B cell (primary cell): ENCODE results near the gene MAP2K3. TPM values are rescaled to one million over a fixed set of nuclear protein-coding genes. Genes with fewer than 3 reads are reported as not detected.

ENCODE experiments used
- ATAC-seq: fragments of 200-7000 bp; cut with Tn5 transposase; one replicate; pipeline ENCODE4 v1.10.0; 2021; ENCODE audit warnings: low read depth, mild to moderate bottlenecking, moderate number of reproducible peaks, moderate library complexity
- CTCF ChIA-PET: fragments of 350-600 bp; sonication (Branson Sonifier 250); formaldehyde crosslinking; loops from one replicate; lab custom pipeline; 2021; ENCODE audit warnings: antibody characterized with exemption, inconsistent platforms; lab: Charles Lee
- POLR2A ChIA-PET: fragments of 350-600 bp; sonication (Branson Sonifier 250); formaldehyde crosslinking; loops from one replicate; lab custom pipeline; 2021; ENCODE audit warnings: antibody characterized with exemption; lab: Charles Lee
- DNase-seq: peaks from one replicate; pipeline ENCODE4 v3.0.0; 2013
- H2AFZ ChIP-seq: 2 replicates; pipeline ENCODE4 v1.6.1; 2012; ENCODE audit warnings: mild to moderate bottlenecking, low read depth, low read length; ENCODE audit not compliant: insufficient read depth, poor library complexity, severe bottlenecking
- H3K27ac ChIP-seq, 2 donors: 1 replicate in 1 of 2; 2 replicates in 1 of 2; pipeline ENCODE4 v1.5.1; 2012 to 2013; ENCODE audit warnings: low read length in 2 of 2, mild to moderate bottlenecking in 2 of 2, moderate library complexity in 1 of 2
- H3K27me3 ChIP-seq, 4 experiments: fragments of 200-600 bp in 1 of 4; sonication (generic) in 1 of 4; replicated peaks in 1 of 4; 1 replicate in 2 of 4; 2 replicates in 2 of 4; pipeline versions ENCODE4 v1.6.1 to v1.7.0; 2013 to 2016; ENCODE audit warnings: low read length in 3 of 4, mild to moderate bottlenecking in 2 of 4, mixed read lengths in 1 of 4, moderate library complexity in 1 of 4; ENCODE audit not compliant: insufficient read depth in 4 of 4, control insufficient read depth in 3 of 4; ENCODE audit errors: control extremely low read depth in 1 of 4
- H3K36me3 ChIP-seq, 2 experiments: replicated peaks in 1 of 2; 1 replicate in 1 of 2; 2 replicates in 1 of 2; pipeline versions ENCODE4 v1.6.1 to v1.7.1; 2013; ENCODE audit warnings: low read length in 1 of 2; ENCODE audit not compliant: insufficient read depth in 2 of 2, control insufficient read depth in 1 of 2; ENCODE audit errors: control extremely low read depth in 1 of 2, extremely low read depth in 1 of 2
- H3K4me1 ChIP-seq, 2 donors: fragments of 200-600 bp in 1 of 2; sonication (generic) in 1 of 2; 1 replicate in 1 of 2; 2 replicates in 1 of 2; pipeline versions ENCODE4 v1.5.1 to v1.6.1; 2013 to 2017; ENCODE audit warnings: low read length in 2 of 2; ENCODE audit not compliant: control insufficient read depth in 2 of 2, insufficient read depth in 2 of 2
- H3K4me2 ChIP-seq: replicated peaks from 2 replicates; pipeline ENCODE3; 2012; ENCODE audit warnings: mild to moderate bottlenecking, low read depth, low read length; ENCODE audit not compliant: poor library complexity, severe bottlenecking
- H3K4me3 ChIP-seq, 5 experiments: fragments of 200-600 bp in 1 of 5; sonication (generic) in 1 of 5; 1 replicate in 3 of 5; 2 replicates in 2 of 5; pipeline versions ENCODE4 v1.5.1 to v1.7.0; 2011 to 2016; ENCODE audit warnings: low read length in 4 of 5, mild to moderate bottlenecking in 4 of 5, low read depth in 2 of 5, control low read depth in 1 of 5, moderate library complexity in 1 of 5; ENCODE audit not compliant: insufficient read depth in 1 of 5; ENCODE audit errors: control extremely low read depth in 1 of 5, extremely low read depth in 1 of 5
- H3K79me2 ChIP-seq: fragments of 200-600 bp; sonication (generic); one replicate; pipeline ENCODE4 v1.6.0; 2016; ENCODE audit warnings: low read length; ENCODE audit not compliant: control insufficient read depth, insufficient read depth
- H3K9ac ChIP-seq: fragments of 200-600 bp; sonication (generic); 2 replicates; pipeline ENCODE4 v1.6.1; 2017; ENCODE audit warnings: mild to moderate bottlenecking, low read length, moderate library complexity
- H3K9me3 ChIP-seq, 3 donors: one replicate each; pipeline versions ENCODE4 v1.6.1 to v1.7.1; 2013; ENCODE audit warnings: low read length in 2 of 3; ENCODE audit not compliant: control insufficient read depth in 2 of 3, insufficient read depth in 1 of 3; ENCODE audit errors: control extremely low read depth in 1 of 3
- H4K20me1 ChIP-seq: 2 replicates; pipeline ENCODE4 v1.6.0; 2012; ENCODE audit warnings: mild to moderate bottlenecking, low read length; ENCODE audit not compliant: insufficient read depth, control insufficient read depth, poor library complexity, severe bottlenecking
- H3K27ac Mint-ChIP-seq: one replicate; pipeline ENCODE4 v1.8.0; 2021; ENCODE audit warnings: mixed read lengths
- H3K27me3 Mint-ChIP-seq: one replicate; pipeline ENCODE4 v1.8.0; 2021; ENCODE audit warnings: mixed read lengths
- H3K4me1 Mint-ChIP-seq: one replicate; pipeline ENCODE4 v1.8.0; 2021; ENCODE audit warnings: mixed read lengths
- H3K4me3 Mint-ChIP-seq: one replicate; pipeline ENCODE4 v1.8.0; 2021; ENCODE audit warnings: mixed read lengths
- H3K9me3 Mint-ChIP-seq: one replicate; pipeline ENCODE4 v1.8.0; 2022; ENCODE audit warnings: mixed read lengths; ENCODE audit not compliant: insufficient read depth
- EZH2 ChIP-seq: IDR thresholded peaks from 2 replicates; pipeline ENCODE4 v1.6.1; 2012; ENCODE audit warnings: borderline replicate concordance, low read depth, mild to moderate bottlenecking, moderate library complexity, low read length; ENCODE audit not compliant: insufficient read depth, poor library complexity, severe bottlenecking
- WGBS: methylation state at CpG from one replicate; pipeline ENCODE4 v1.1.5; 2013; ENCODE audit warnings: missing lambda C conversion rate; ENCODE audit not compliant: insufficient coverage; 5-methylcytosine and 5-hydroxymethylcytosine counted together
- intact Hi-C: fragments of 100-400 bp; cut with micrococcal nuclease; formaldehyde crosslinking; loops from one replicate; pipeline ENCODE4 v1.10.0; 2022
- polyA plus RNA-seq: library from polyadenylated mRNA; depleted of rRNA; stranded (reverse); fragments of >200 nt; gene quantifications from 2 replicates; pipeline ENCODE4 v1.2.3, GENCODE V29; 2012
- total RNA-seq, 2 donors: library from RNA; stranded (reverse); fragments of 120-200 nt in 1 of 2; gene quantifications; 1 replicate in 1 of 2; 2 replicates in 1 of 2; pipeline versions ENCODE4 v1.2.3 to v1.2.4, GENCODE V29; 2013 to 2022
- TF ChIP-seq, protein P1 (sequence below): fragments of 200-600 bp; IDR thresholded peaks from one replicate; pipeline ENCODE4 v1.8.0; 2022; ENCODE audit warnings: antibody characterized with exemption, mild to moderate bottlenecking

The MAP2K3 gene
- total and polyA plus RNA-seq, 2 donors (not counting 1 experiment from before 2014, with no cell fraction given): 61.0 to 118 TPM

DNA sequence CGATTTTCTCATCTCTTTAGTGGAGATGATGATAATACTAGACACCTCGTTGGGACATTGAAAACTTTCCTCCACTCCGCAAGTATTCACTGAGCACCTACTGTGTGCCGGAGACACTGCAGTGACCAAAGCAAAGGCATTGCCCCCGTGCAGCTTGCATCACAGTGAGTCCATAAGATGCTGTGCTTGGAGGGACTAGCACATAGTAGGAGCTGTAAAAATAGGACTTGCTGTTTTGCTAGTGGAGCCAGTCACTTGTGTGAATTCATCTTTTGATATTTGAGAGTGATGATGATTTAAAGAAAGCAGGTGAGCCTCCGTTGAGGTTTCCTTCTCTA lies 5.3 kb upstream of the MAP2K3 start:
- H3K4me1 Mint-ChIP-seq: peaks cover 58% of the 10 kb centered on the region
- WGBS: 80% methylated on average over 2 of the region's 6 CpGs
- peaks cover 52 to 65% of the 10 kb centered on the region in 2 donors for H3K4me1 ChIP-seq

DNA sequence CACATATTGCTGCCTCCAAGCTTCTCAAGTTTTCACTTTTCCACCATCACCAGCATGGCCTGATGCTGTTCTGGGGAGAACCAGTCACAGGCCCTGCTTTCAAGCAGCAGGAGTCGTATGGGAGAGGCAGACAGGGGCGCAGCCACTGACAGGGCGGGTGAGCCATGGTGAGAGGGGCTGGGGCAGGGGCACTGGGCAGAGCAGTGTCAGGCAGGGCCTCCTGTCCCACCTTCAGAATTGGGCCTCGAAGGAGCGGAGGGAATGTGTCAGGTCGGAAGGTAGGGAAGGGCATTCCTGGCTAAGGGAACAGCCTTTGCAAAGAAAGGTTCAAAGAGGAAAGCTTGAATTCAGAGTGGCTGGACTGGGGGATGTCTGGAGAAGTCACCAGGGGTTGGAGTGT lies 4.9 kb upstream of the MAP2K3 start:
- H3K4me3 ChIP-seq: no peak overlapping the region
- no peak overlapping the region for H3K9ac ChIP-seq
- no peaks in the 10 kb centered on the region for H3K27me3 ChIP-seq
- CTCF ChIA-PET: interaction anchor here (0.7 to 9.8 kb wide), 24 partner anchors 9 to 312 kb away, joined by 3 to 170 read pairs (median 4); partner anchors contain the start of genes NATD1 and USP22
- no peak overlapping the region for H3K27ac ChIP-seq
- DNase-seq: no peak
- H3K9me3 ChIP-seq: no peaks in the 10 kb centered on the region
- H2AFZ ChIP-seq: peak overlapping the region; percentile 62
- H3K4me2 ChIP-seq: peak overlapping the region; percentile 7
- H3K4me1 ChIP-seq: peaks cover 52 to 65% of the 10 kb centered on the region in 2 donors
- intact Hi-C loops: loop anchor here (5.0 kb wide), 1 partner anchor 273 kb away; no protein-coding TSS in a partner anchor
- WGBS: 83% methylated on average over 6 of the region's 6 CpGs
- peaks cover 33% of the 10 kb centered on the region for H3K79me2 ChIP-seq
- no peak for TF ChIP-seq EZH2
- TF ChIP-seq, protein P1, sequence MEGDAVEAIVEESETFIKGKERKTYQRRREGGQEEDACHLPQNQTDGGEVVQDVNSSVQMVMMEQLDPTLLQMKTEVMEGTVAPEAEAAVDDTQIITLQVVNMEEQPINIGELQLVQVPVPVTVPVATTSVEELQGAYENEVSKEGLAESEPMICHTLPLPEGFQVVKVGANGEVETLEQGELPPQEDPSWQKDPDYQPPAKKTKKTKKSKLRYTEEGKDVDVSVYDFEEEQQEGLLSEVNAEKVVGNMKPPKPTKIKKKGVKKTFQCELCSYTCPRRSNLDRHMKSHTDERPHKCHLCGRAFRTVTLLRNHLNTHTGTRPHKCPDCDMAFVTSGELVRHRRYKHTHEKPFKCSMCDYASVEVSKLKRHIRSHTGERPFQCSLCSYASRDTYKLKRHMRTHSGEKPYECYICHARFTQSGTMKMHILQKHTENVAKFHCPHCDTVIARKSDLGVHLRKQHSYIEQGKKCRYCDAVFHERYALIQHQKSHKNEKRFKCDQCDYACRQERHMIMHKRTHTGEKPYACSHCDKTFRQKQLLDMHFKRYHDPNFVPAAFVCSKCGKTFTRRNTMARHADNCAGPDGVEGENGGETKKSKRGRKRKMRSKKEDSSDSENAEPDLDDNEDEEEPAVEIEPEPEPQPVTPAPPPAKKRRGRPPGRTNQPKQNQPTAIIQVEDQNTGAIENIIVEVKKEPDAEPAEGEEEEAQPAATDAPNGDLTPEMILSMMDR: no peak
- no peaks in the 10 kb centered on the region for H3K9me3 Mint-ChIP-seq
- peak overlapping the region; percentile 85 for H3K27ac Mint-ChIP-seq
- H3K27me3 Mint-ChIP-seq: no peaks in the 10 kb centered on the region
- no peak for ATAC-seq
- no peaks in the 10 kb centered on the region for H3K36me3 ChIP-seq
- peak overlapping the region; percentile 69 for H3K4me3 Mint-ChIP-seq
- POLR2A ChIA-PET: interaction anchor here (0.6 to 2.1 kb wide), 4 partner anchors 9 to 237 kb away, joined by 3 to 9 read pairs (median 4); partner anchors contain the start of gene USP22
- no peaks in the 10 kb centered on the region for H4K20me1 ChIP-seq
- peaks cover 60% of the 10 kb centered on the region for H3K4me1 Mint-ChIP-seq

More for the DNA sequence above, 5.3 kb upstream of the MAP2K3 start:
- Histone ChIP-seq H3K27ac (no peak overlapping the region), H4K20me1 (no peaks in the 10 kb centered on the region), H3K9me3 (no peaks in the 10 kb centered on the region), H3K9ac (no peak overlapping the region), H3K79me2 (peaks cover 30% of the 10 kb centered on the region), H3K27me3 (no peaks in the 10 kb centered on the region), H3K4me2 (no peak overlapping the region), H2AFZ (no peak overlapping the region), H3K4me3 (no peak overlapping the region), H3K36me3 (no peaks in the 10 kb centered on the region)
- intact Hi-C loops: loop anchor here (5.0 kb wide), 1 partner anchor 273 kb away; no protein-coding TSS in a partner anchor
- ATAC-seq: no peak
- Mint-ChIP-seq H3K9me3 (no peaks in the 10 kb centered on the region), H3K27ac (peak overlapping the region; percentile 41), H3K4me3 (no peak overlapping the region), H3K27me3 (no peaks in the 10 kb centered on the region)
- ChIA-PET CTCF (interaction anchor here (1.1 to 9.8 kb wide), 17 partner anchors 9 to 311 kb away, joined by 3 to 170 read pairs (median 5); no protein-coding TSS in a partner anchor), POLR2A (interaction anchor here (0.6 to 2.1 kb wide), 3 partner anchors 9 to 236 kb away, joined by 3 to 9 read pairs (median 3); partner anchors contain the start of gene USP22)
- peak; percentile 9 for DNase-seq
- TF ChIP-seq, protein P1: no peak
- TF ChIP-seq EZH2: no peak
